Measurements from ENCODE around the gene MAML3.

- TF ChIP-seq CTCF (IDR thresholded peaks at IDR 0.05; ENCODE audit: low read depth, low read length): no peak
- TF ChIP-seq POLR2A (IDR thresholded peaks at IDR 0.05; ENCODE audit: extremely low read depth, insufficient read length): no peak
- no peak for TF ChIP-seq MAX (IDR thresholded peaks at IDR 0.05; ENCODE audit: low read depth, low read length)
Measured at GRCh38 chr4:139844057-139844456, 309.9 kb downstream of the MAML3 start.

All from NB4 (cell line).